Astrocyte (in vitro differentiated cells and primary cell): Measurements from ENCODE around the gene DCAF4. TPM values are rescaled to one million over a fixed set of nuclear protein-coding genes. Genes with fewer than 3 reads are reported as not detected.

Source experiments
- DNase-seq: peaks from one replicate; pipeline ENCODE4 v3.0.0-alpha.2; 2010; ENCODE audit warnings: low read depth
- FAIRE-seq: peaks from 2 replicates; lab custom pipeline; 2011; peaks lifted over from hg19 to GRCh38; lab: Jason Lieb, UNC
- H2AFZ ChIP-seq: 2 replicates; pipeline ENCODE4 v1.6.0; 2012; ENCODE audit warnings: low read depth, low read length, inconsistent platforms
- H3K27ac ChIP-seq: 2 replicates; pipeline ENCODE4 v1.5.1; 2011; ENCODE audit warnings: low read depth, low read length, inconsistent platforms
- H3K27me3 ChIP-seq: 2 replicates; pipeline ENCODE4 v1.6.0; 2011; ENCODE audit warnings: low read length, inconsistent platforms; ENCODE audit not compliant: insufficient read depth
- H3K36me3 ChIP-seq: 2 replicates; pipeline ENCODE4 v1.5.1; 2011; ENCODE audit warnings: low read length, inconsistent platforms; ENCODE audit not compliant: insufficient read depth
- H3K4me1 ChIP-seq: 2 replicates; pipeline ENCODE4 v1.5.1; 2011; ENCODE audit warnings: low read length, inconsistent platforms; ENCODE audit not compliant: insufficient read depth
- H3K4me2 ChIP-seq: 2 replicates; pipeline ENCODE4 v1.6.0; 2012; ENCODE audit warnings: low read length, inconsistent platforms
- H3K4me3 ChIP-seq: 2 replicates; pipeline ENCODE4 v1.5.1; 2011; ENCODE audit warnings: low read depth, mild to moderate bottlenecking, low read length, inconsistent platforms; ENCODE audit not compliant: insufficient read depth
- H3K79me2 ChIP-seq: 2 replicates; pipeline ENCODE4 v1.6.0; 2012; ENCODE audit warnings: mild to moderate bottlenecking, low read length, inconsistent platforms; ENCODE audit not compliant: insufficient read depth
- H3K9ac ChIP-seq: 2 replicates; pipeline ENCODE4 v1.6.0; 2012; ENCODE audit warnings: mild to moderate bottlenecking, low read length, inconsistent platforms
- H3K9me3 ChIP-seq: 2 replicates; pipeline ENCODE4 v1.5.1; 2012; ENCODE audit warnings: low read depth, mild to moderate bottlenecking, low read length, inconsistent platforms; ENCODE audit not compliant: insufficient read depth
- H4K20me1 ChIP-seq: 2 replicates; pipeline ENCODE4 v1.6.0; 2012; ENCODE audit warnings: low read length, inconsistent platforms; ENCODE audit not compliant: insufficient read depth
- H3K27ac Mint-ChIP-seq: one replicate; pipeline ENCODE4 v1.8.0; 2021; ENCODE audit warnings: mild to moderate bottlenecking, mixed read lengths; ENCODE audit not compliant: unreplicated experiment
- H3K27me3 Mint-ChIP-seq: one replicate; pipeline ENCODE4 v1.8.0; 2021; ENCODE audit warnings: low read depth, mixed read lengths; ENCODE audit not compliant: unreplicated experiment
- H3K36me3 Mint-ChIP-seq: one replicate; pipeline ENCODE4 v1.8.0; 2021; ENCODE audit warnings: low read depth, mixed read lengths; ENCODE audit not compliant: unreplicated experiment
- H3K4me1 Mint-ChIP-seq: one replicate; pipeline ENCODE4 v1.8.0; 2021; ENCODE audit warnings: low read depth, mixed read lengths; ENCODE audit not compliant: unreplicated experiment
- H3K4me3 Mint-ChIP-seq: one replicate; pipeline ENCODE4 v1.8.0; 2021; ENCODE audit warnings: mild to moderate bottlenecking, moderate library complexity, mixed read lengths; ENCODE audit not compliant: unreplicated experiment
- H3K9me3 Mint-ChIP-seq: one replicate; pipeline ENCODE4 v1.8.0; 2021; ENCODE audit warnings: mild to moderate bottlenecking, mixed read lengths; ENCODE audit not compliant: unreplicated experiment
- EZH2 ChIP-seq: IDR thresholded peaks from 2 replicates; pipeline ENCODE4 v1.6.1; 2012; ENCODE audit warnings: mild to moderate bottlenecking, low read length, inconsistent platforms; ENCODE audit not compliant: insufficient read depth
- total RNA-seq: library from RNA; stranded (reverse); gene quantifications from 2 replicates; pipeline ENCODE4 v1.2.1, GENCODE V29; 2021
- TF ChIP-seq, protein P1 (sequence below): IDR thresholded peaks from 2 replicates; pipeline ENCODE4 v1.5.1; 2011; ENCODE audit warnings: low read depth, mild to moderate bottlenecking, inconsistent platforms, low read length, moderate library complexity; ENCODE audit not compliant: insufficient read depth

Gene DCAF4
- total RNA-seq, 1 donor from 2014 or later = 33.5 TPM

DNA sequence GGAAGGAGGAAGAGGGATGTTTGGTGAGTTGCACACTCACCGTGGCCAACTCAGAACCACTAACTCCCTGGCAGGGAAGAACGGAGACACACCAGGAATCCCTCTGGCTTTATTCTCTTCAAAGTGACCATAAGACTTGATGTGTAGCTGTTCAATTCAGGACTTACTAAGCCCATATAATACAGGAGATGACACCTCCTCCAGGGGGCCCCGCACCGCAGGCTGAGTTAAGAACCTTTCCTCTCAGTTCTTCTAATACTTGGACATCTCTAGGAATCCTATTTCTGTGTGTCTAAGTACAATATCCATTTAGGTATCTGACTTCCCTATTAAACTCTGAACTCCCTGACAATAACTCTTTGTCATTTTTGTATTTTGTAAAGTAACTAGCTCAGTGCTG, 49.5 kb downstream of the DCAF4 start:
- Mint-ChIP-seq H3K36me3 (peaks cover 20% of the 10 kb centered on the region), H3K27me3 (no peaks in the 10 kb centered on the region), H3K9me3 (peaks cover 3% of the 10 kb centered on the region), H3K4me3 (no peak overlapping the region), H3K4me1 (no peaks in the 10 kb centered on the region), H3K27ac (no peak overlapping the region)
- no peaks in the 10 kb centered on the region for H3K79me2 ChIP-seq
- no peak overlapping the region for H3K4me3 ChIP-seq
- no peak overlapping the region for H2AFZ ChIP-seq
- H3K36me3 ChIP-seq = peaks cover 31% of the 10 kb centered on the region
- DNase-seq (no peak), FAIRE-seq (no peak)
- H3K9me3 ChIP-seq = no peaks in the 10 kb centered on the region
- TF ChIP-seq, protein P1, sequence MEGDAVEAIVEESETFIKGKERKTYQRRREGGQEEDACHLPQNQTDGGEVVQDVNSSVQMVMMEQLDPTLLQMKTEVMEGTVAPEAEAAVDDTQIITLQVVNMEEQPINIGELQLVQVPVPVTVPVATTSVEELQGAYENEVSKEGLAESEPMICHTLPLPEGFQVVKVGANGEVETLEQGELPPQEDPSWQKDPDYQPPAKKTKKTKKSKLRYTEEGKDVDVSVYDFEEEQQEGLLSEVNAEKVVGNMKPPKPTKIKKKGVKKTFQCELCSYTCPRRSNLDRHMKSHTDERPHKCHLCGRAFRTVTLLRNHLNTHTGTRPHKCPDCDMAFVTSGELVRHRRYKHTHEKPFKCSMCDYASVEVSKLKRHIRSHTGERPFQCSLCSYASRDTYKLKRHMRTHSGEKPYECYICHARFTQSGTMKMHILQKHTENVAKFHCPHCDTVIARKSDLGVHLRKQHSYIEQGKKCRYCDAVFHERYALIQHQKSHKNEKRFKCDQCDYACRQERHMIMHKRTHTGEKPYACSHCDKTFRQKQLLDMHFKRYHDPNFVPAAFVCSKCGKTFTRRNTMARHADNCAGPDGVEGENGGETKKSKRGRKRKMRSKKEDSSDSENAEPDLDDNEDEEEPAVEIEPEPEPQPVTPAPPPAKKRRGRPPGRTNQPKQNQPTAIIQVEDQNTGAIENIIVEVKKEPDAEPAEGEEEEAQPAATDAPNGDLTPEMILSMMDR = peak; percentile 20
- TF ChIP-seq EZH2 = no peak
- peaks cover 16% of the 10 kb centered on the region for H4K20me1 ChIP-seq
- H3K4me2 ChIP-seq = no peak overlapping the region
- H3K9ac ChIP-seq = no peak overlapping the region
- no peaks in the 10 kb centered on the region for H3K4me1 ChIP-seq
- no peaks in the 10 kb centered on the region for H3K27me3 ChIP-seq
- H3K27ac ChIP-seq = no peak overlapping the region

DNA sequence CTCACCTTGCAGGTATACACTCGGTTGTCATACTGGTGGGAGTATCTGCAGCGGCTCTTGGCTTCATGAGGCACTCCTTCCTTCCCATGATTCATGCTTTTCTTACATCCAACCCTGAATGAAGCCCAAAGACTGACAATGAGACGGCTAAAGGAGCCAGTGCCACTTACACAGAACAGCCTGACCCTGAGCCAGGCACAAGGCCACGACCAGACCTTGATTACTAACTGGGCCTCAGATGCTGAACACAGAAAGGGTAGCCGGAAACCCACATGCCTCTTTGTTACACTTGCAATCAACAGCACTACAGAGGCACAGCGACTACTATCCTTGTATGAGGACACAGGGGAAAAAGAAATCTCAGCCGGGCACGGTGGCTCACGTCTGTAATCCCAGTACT, 52.6 kb downstream of the DCAF4 start:
- H3K4me3 Mint-ChIP-seq = no peak overlapping the region
- H3K9me3 Mint-ChIP-seq = no peaks in the 10 kb centered on the region
- FAIRE-seq = no peak
- no peak overlapping the region for H3K4me2 ChIP-seq
- H3K27ac Mint-ChIP-seq = no peak overlapping the region
- no peak for DNase-seq
- no peaks in the 10 kb centered on the region for H3K27me3 ChIP-seq
- no peak overlapping the region for H3K27ac ChIP-seq
- H3K4me1 Mint-ChIP-seq = no peaks in the 10 kb centered on the region
- no peaks in the 10 kb centered on the region for H3K9me3 ChIP-seq
- no peaks in the 10 kb centered on the region for H3K4me1 ChIP-seq
- H3K9ac ChIP-seq = no peak overlapping the region
- no peaks in the 10 kb centered on the region for H3K27me3 Mint-ChIP-seq
- TF ChIP-seq EZH2 = no peak
- TF ChIP-seq, protein P1 = no peak
- no peak overlapping the region for H2AFZ ChIP-seq
- H3K36me3 ChIP-seq = peaks cover 44% of the 10 kb centered on the region
- no peaks in the 10 kb centered on the region for H3K79me2 ChIP-seq
- no peak overlapping the region for H3K4me3 ChIP-seq
- peaks cover 32% of the 10 kb centered on the region for H3K36me3 Mint-ChIP-seq
- H4K20me1 ChIP-seq = peaks cover 24% of the 10 kb centered on the region

DNA sequence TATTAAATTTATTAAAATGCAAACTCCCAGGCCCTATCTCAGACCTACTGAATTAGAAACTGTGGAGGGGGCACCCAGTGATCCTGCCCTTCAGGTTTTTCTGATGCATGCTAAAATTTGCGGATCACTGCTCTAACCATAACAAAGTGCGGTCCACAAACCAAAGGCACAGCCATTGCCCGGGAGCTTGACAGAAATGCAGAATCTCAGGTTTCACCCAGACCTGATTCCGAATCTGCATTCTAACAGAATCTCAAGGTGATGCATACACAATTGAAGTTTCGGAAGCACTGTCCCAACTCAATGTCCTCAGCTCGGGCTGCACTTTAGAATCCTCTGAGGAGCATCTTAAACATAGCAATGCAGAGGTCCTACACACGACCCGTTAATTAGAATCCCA, 54.6 kb downstream of the DCAF4 start:
- Histone ChIP-seq H2AFZ (no peak overlapping the region), H3K4me2 (no peak overlapping the region), H3K27ac (no peak overlapping the region), H3K9ac (no peak overlapping the region), H3K27me3 (no peaks in the 10 kb centered on the region), H3K9me3 (no peaks in the 10 kb centered on the region), H3K4me1 (no peaks in the 10 kb centered on the region), H3K36me3 (peaks cover 33% of the 10 kb centered on the region), H3K4me3 (no peak overlapping the region), H4K20me1 (peaks cover 26% of the 10 kb centered on the region), H3K79me2 (no peaks in the 10 kb centered on the region)
- DNase-seq (no peak), FAIRE-seq (no peak)
- H3K9me3 Mint-ChIP-seq = no peaks in the 10 kb centered on the region
- peaks cover 35% of the 10 kb centered on the region for H3K36me3 Mint-ChIP-seq
- no peak overlapping the region for H3K27ac Mint-ChIP-seq
- no peak for TF ChIP-seq EZH2
- TF ChIP-seq, protein P1 = no peak
- H3K4me1 Mint-ChIP-seq = no peaks in the 10 kb centered on the region
- no peaks in the 10 kb centered on the region for H3K27me3 Mint-ChIP-seq
- H3K4me3 Mint-ChIP-seq = no peak overlapping the region
